ENCODE data around the gene SCARF2. TPM values are rescaled to one million over a fixed set of nuclear protein-coding genes. Genes with fewer than 3 reads are reported as not detected.
A peak's percentile ranks its signal among the peaks of the same experiment; 100 is the strongest.

SCARF2 gene
- total and polyA plus RNA-seq, 10 donors = 1.1 to 18.0 (median 9.4) TPM

DNA sequence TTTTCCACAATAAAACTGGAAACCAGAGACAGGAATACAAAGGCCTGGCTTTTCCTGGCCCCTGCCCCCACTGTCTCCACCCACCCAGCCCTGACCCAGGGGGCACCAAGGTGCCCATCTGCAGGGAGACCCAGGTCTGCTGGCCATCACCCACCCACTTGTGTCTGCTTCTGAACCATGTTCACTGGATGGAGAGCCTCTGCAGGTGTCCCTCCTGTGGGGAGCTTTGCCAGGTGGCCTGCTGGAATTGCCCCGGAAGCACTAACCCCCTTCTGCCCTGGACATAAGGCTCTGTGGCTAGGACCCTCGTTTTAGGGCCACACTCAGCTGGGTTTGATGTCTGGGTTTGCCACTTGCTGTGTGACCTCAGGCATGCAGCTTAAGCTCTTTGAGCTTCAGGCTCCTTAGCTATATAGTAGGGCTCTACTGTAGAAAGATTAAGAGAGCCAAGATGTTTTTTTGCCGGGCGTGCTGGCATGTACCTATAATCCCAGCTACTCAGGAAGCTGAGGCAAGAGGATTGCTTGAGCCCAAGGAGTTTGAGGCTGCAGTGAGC, 3.9 kb downstream of the SCARF2 start:
- WGBS, 5 donors = 76 to 87% (median 77%) methylated on average over 4 of the region's 4 CpGs
- no peak for TF ChIP-seq POLR2AphosphoS5 (IDR thresholded peaks at IDR 0.05)
- TF ChIP-seq POLR2A (IDR thresholded peaks at IDR 0.05) = no peak
- TF ChIP-seq, protein P1, sequence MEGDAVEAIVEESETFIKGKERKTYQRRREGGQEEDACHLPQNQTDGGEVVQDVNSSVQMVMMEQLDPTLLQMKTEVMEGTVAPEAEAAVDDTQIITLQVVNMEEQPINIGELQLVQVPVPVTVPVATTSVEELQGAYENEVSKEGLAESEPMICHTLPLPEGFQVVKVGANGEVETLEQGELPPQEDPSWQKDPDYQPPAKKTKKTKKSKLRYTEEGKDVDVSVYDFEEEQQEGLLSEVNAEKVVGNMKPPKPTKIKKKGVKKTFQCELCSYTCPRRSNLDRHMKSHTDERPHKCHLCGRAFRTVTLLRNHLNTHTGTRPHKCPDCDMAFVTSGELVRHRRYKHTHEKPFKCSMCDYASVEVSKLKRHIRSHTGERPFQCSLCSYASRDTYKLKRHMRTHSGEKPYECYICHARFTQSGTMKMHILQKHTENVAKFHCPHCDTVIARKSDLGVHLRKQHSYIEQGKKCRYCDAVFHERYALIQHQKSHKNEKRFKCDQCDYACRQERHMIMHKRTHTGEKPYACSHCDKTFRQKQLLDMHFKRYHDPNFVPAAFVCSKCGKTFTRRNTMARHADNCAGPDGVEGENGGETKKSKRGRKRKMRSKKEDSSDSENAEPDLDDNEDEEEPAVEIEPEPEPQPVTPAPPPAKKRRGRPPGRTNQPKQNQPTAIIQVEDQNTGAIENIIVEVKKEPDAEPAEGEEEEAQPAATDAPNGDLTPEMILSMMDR (IDR thresholded peaks at IDR 0.05 in 8 of 11, conservative IDR thresholded peaks at IDR 0.05 in 3 of 11) = no peak
- no peaks in the 10 kb centered on the region for H3K9me3 ChIP-seq
- peaks cover 24 to 91% (median 60%) of the 10 kb centered on the region in 6 donors for H3K4me1 ChIP-seq
- intact Hi-C loops (cut with DNase I; ENCODE audit: low total_unique reads) = no loop called here
- no peak overlapping the region for H3K27ac ChIP-seq
- no peak overlapping the region for H3K4me3 ChIP-seq
- H3K27me3 ChIP-seq (replicated peaks in 1 of 7) = peaks cover 3 to 100% (median 64%) of the 10 kb centered on the region in 7 donors
- H3K36me3 ChIP-seq = peaks cover 0 to 16% (median 0%) of the 10 kb centered on the region in 6 donors
- DNase-seq = peak; percentile 32

DNA sequence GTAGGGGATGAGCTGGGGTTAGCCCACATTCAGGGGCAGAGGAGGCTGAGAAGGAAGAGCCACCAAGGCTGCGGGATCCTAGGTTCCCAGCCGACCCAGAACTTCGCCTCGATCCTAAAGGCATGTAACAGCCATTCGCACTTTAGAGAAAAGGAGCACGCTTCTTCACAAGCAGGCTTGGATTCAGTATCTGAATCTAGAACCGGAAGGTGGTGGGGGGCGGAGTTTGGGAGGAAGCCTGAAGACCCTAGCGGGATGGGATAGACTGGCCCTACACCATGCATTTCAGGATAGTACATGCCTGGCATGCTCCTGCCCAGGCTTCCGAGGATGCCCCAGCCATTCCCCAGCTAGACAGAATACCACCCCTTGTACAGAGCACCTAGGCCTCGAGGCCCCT, 4.4 kb downstream of the SCARF2 start:
- H3K4me3 ChIP-seq = no peak overlapping the region
- WGBS, 5 donors = 88 to 94% (median 93%) methylated on average over 11 of the region's 11 CpGs
- no peaks in the 10 kb centered on the region for H3K9me3 ChIP-seq
- H3K36me3 ChIP-seq = peaks cover 0 to 21% (median 0%) of the 10 kb centered on the region in 6 donors
- no peak overlapping the region for H3K27ac ChIP-seq
- intact Hi-C loops (cut with DNase I; ENCODE audit: low total_unique reads) = no loop called here
- H3K27me3 ChIP-seq (replicated peaks in 1 of 7) = peaks cover 3 to 100% (median 65%) of the 10 kb centered on the region in 7 donors
- TF ChIP-seq POLR2A (IDR thresholded peaks at IDR 0.05) (no peak), POLR2AphosphoS5 (IDR thresholded peaks at IDR 0.05) (no peak)
- TF ChIP-seq, protein P1 (IDR thresholded peaks at IDR 0.05 in 8 of 11, conservative IDR thresholded peaks at IDR 0.05 in 3 of 11) = no peak
- H3K4me1 ChIP-seq = peaks cover 24 to 90% (median 57%) of the 10 kb centered on the region in 6 donors
- DNase-seq = peak; percentile 46

DNA sequence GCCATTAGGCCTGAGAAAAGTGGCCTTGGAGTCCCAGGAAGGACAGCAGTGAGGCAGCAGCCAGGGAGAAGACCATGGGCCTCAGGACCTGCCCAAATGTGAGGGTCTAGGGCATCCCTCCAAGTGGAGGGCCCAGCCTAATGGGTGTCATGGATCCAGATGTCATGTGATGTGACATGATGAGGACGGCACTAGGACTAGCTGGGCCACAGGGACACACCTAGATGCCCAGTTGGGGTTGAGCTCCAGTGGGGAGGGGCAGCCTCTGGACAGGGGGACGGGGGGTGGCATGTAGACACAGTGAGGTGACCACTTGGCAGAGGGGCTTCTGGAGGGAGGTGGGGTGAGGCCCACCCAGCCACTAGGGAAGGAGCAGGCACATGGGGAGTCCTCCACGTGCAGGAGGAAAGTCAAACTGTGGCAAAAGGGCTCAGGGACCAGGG, 5.4 kb downstream of the SCARF2 start:
- peak; percentile 51 for DNase-seq
- peaks cover 0 to 28% (median 0%) of the 10 kb centered on the region in 6 donors for H3K36me3 ChIP-seq
- H3K27me3 ChIP-seq (replicated peaks in 1 of 7) = peaks cover 3 to 100% (median 62%) of the 10 kb centered on the region in 7 donors
- no peaks in the 10 kb centered on the region for H3K9me3 ChIP-seq
- H3K4me1 ChIP-seq = peaks cover 24 to 83% (median 50%) of the 10 kb centered on the region in 6 donors
- no peak overlapping the region for H3K4me3 ChIP-seq
- TF ChIP-seq POLR2A (IDR thresholded peaks at IDR 0.05) (no peak), POLR2AphosphoS5 (IDR thresholded peaks at IDR 0.05) (no peak)
- TF ChIP-seq, protein P1 (IDR thresholded peaks at IDR 0.05 in 8 of 11, conservative IDR thresholded peaks at IDR 0.05 in 3 of 11) = no peak
- no peak overlapping the region for H3K27ac ChIP-seq
- 53 to 87% (median 83%) methylated on average over 3 of the region's 3 CpGs for WGBS, 5 donors
- intact Hi-C loops (cut with DNase I; ENCODE audit: low total_unique reads) = no loop called here

DNA sequence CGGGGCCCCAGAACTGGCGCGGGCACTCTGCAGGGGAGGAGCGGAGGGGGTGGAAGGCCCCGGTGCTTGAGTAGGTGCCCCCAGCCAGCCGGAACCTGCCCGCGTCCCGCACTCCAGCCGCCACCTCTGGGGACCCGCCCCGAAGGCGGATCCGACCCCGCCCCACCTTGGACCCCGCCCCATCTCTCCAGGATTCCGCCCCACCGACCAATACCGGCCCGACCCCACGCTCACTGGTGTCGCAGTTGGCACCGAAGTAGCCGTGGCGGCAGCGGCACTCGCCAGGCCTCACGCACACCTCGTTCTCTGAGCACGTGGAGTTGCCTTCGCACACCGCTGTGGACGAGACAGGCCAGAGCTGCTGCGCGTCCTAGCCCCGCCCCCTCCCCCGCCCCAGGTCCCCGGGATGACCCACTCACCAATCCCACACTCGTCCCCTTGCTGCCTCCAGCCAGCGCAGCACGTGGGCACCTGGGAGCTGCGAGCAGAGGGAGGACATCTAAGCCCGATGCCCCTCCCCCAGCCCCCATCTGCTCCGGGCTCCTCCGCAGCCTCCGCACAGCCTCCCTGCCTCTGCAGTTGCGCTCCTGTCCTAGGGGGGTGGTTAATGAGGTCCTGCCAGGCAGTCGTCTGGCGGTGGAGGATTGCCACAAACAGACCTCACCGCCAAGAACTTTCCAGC, 6.0 kb downstream of the SCARF2 start:
- Histone ChIP-seq H3K27me3 (replicated peaks in 1 of 7) (peaks cover 3 to 100% (median 59%) of the 10 kb centered on the region in 7 donors), H3K36me3 (peaks cover 0 to 32% (median 0%) of the 10 kb centered on the region in 6 donors), H3K4me1 (peaks cover 24 to 76% (median 44%) of the 10 kb centered on the region in 6 donors), H3K4me3 (peak overlapping the region in 7 of 8 donors; percentile 25 to 83 (median 62)), H3K9me3 (no peaks in the 10 kb centered on the region), H3K27ac (no peak overlapping the region)
- peak; percentile 82 for DNase-seq
- 32 to 44% (median 39%) methylated on average over 36 to 50 of the region's 50 CpGs for WGBS, 5 donors
- intact Hi-C loops (cut with DNase I; ENCODE audit: low total_unique reads) = no loop called here
- TF ChIP-seq, protein P1 (IDR thresholded peaks at IDR 0.05 in 8 of 11, conservative IDR thresholded peaks at IDR 0.05 in 3 of 11) = no peak
- no peak for TF ChIP-seq POLR2AphosphoS5 (IDR thresholded peaks at IDR 0.05)
- TF ChIP-seq POLR2A (IDR thresholded peaks at IDR 0.05) = no peak

Measured in spleen (tissue), 11 donors.